ENCODE results near the gene RNF152. TPM values are rescaled to one million over a fixed set of nuclear protein-coding genes. Genes with fewer than 3 reads are reported as not detected.

Gene RNF152
- total RNA-seq, 4 donors from 2014 or later, result 4.6 to 14.3 (median 7.7) TPM

DNA sequence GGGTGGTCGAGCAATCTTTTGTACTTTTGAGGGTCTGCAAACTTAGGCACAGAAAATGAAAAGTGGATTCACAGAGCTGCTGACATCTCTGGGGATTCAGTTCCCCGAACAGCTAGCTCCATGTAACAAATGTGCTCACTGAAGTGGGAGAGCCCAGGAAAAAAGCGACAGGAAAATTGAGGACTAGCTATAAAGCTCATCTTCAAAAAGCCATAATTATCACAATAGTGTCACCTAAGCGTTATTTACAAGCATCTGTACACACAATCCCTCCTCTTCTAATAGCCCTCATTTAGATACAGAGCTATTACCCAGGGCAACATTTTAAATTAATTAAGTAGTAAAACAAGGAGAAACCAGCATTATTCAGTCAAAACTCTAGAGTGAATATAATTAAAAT, 36.1 kb downstream of the RNF152 start:
- 80% methylated on average over 4 of the region's 4 CpGs for WGBS
- Histone ChIP-seq H3K4me3 (no peak overlapping the region), H3K9me3 (no peaks in the 10 kb centered on the region), H3K27ac (replicated peaks in 1 of 4) (no peak overlapping the region), H3K4me1 (peaks cover 0 to 11% (median 6%) of the 10 kb centered on the region in 4 donors), H3K36me3 (no peaks in the 10 kb centered on the region), H3K27me3 (no peaks in the 10 kb centered on the region)
- no peak for DNase-seq (ENCODE audit: extremely low spot score)
- TF ChIP-seq EP300 (IDR thresholded peaks at IDR 0.05), result no peak
- TF ChIP-seq POLR2AphosphoS5 (IDR thresholded peaks at IDR 0.05), result no peak
- no peak for TF ChIP-seq CTCF (IDR thresholded peaks at IDR 0.05)
- no peak for TF ChIP-seq POLR2A (IDR thresholded peaks at IDR 0.05; ENCODE audit: low read depth)
- intact Hi-C loops (cut with DNase I), result no loop called here

- TF ChIP-seq POLR2A (IDR thresholded peaks at IDR 0.05; ENCODE audit: low read depth), result no peak
- no peak for TF ChIP-seq EP300 (IDR thresholded peaks at IDR 0.05)
- Histone ChIP-seq H3K27ac (replicated peaks in 1 of 4) (no peak overlapping the region), H3K36me3 (no peaks in the 10 kb centered on the region), H3K4me3 (no peak overlapping the region), H3K27me3 (no peaks in the 10 kb centered on the region), H3K4me1 (peaks cover 0 to 11% (median 6%) of the 10 kb centered on the region in 4 donors), H3K9me3 (no peaks in the 10 kb centered on the region)
- DNase-seq (ENCODE audit: extremely low spot score), result no peak
- intact Hi-C loops (cut with DNase I), result no loop called here
- 92% methylated on average over 13 of the region's 19 CpGs for WGBS
Observed at GRCh38 chr18:61855449-61856378, 37.1 kb downstream of the RNF152 start.

DNA sequence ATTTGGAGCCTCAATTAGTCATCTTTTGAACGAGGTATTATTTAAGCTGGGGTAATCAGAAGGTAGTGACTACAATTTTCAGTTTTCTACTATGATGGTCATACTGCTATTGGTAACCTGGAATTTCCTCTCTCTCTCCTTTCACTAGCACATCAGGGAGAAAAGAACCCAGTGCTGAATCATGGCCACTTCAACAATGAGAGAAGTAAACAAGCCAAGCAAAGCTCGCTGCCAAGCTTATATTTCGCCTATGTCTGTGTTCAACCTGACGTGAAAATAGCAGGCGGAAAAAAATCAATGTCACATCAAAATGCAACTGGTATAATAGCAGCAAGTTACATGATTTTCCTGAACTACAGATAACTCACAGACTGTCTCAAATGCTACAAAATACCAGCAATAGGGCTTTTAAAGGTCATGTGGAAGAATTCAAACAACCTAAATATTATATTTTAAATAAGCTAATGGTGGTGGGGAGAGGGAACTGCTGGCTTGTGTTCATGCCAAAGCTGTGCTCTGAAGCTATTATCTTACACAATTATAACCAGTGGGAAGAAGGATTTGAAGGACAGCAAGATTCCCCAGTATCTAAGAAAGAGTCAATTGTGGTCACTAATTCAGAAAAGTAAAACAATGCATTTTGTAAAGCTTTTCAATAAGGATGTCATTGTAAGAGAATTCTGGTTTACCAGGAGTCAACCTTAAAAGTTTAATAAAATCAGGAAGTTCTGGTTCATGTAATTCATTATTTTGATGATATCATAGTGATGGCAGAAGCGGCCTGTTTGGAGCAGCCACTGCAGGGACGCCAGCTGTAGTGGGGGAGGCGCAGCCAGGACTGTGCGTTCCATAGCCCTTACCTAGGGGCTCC, 38.0 kb downstream of the RNF152 start:
- Histone ChIP-seq H3K9me3 (no peaks in the 10 kb centered on the region), H3K27ac (replicated peaks in 1 of 4) (no peak overlapping the region), H3K27me3 (no peaks in the 10 kb centered on the region), H3K4me1 (peaks cover 0 to 11% (median 6%) of the 10 kb centered on the region in 4 donors), H3K4me3 (no peak overlapping the region), H3K36me3 (no peaks in the 10 kb centered on the region)
- 47% methylated on average over 9 of the region's 9 CpGs for WGBS
- DNase-seq (ENCODE audit: extremely low spot score), result no peak
- intact Hi-C loops (cut with DNase I), result no loop called here
- TF ChIP-seq POLR2AphosphoS5 (IDR thresholded peaks at IDR 0.05), result no peak
- TF ChIP-seq EP300 (IDR thresholded peaks at IDR 0.05), result no peak
- no peak for TF ChIP-seq POLR2A (IDR thresholded peaks at IDR 0.05; ENCODE audit: low read depth)
- no peak for TF ChIP-seq CTCF (IDR thresholded peaks at IDR 0.05)

DNA sequence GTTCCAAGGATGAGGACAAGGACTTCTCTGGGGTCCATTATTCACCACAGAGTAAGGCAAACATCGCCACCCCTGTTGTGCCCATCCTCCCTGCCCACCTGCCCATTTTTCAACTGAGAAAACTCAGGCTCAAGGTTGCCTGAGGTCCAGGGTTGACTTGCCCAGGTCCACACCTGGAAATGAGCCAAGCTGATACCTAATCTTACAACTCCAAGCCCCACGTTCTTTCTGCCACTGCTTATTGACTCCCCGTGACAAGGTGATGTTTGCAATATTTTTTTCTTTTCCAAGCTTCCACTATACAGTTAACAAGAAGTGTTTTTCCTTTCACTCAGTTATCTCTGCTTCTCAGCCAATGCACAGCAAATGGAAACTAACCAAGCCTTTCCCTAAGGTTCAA, 39.0 kb downstream of the RNF152 start:
- no peaks in the 10 kb centered on the region for H3K9me3 ChIP-seq
- intact Hi-C loops (cut with DNase I), result no loop called here

More for the DNA sequence above, 39.0 kb downstream of the RNF152 start:
- Histone ChIP-seq H3K27ac (replicated peaks in 1 of 4) (no peak overlapping the region), H3K4me3 (no peak overlapping the region), H3K4me1 (peaks cover 0 to 11% (median 6%) of the 10 kb centered on the region in 4 donors), H3K27me3 (no peaks in the 10 kb centered on the region), H3K36me3 (no peaks in the 10 kb centered on the region)
- DNase-seq (ENCODE audit: extremely low spot score), result no peak
- 86% methylated on average over 3 of the region's 3 CpGs for WGBS
- TF ChIP-seq CTCF (IDR thresholded peaks at IDR 0.05) (no peak), POLR2AphosphoS5 (IDR thresholded peaks at IDR 0.05) (no peak), EP300 (IDR thresholded peaks at IDR 0.05) (no peak), POLR2A (IDR thresholded peaks at IDR 0.05; ENCODE audit: low read depth) (no peak)
